Peyer's patch (tissue), 4 donors: Measurements from ENCODE around the gene CPSF4. TPM values are rescaled to one million over a fixed set of nuclear protein-coding genes. Genes with fewer than 3 reads are reported as not detected.

Source experiments
- DNase-seq, 3 donors: peaks; one replicate each; pipeline ENCODE4 v3.0.0-alpha.2; 2017 to 2019
- H3K27ac ChIP-seq, 4 donors: fragments of 200-600 bp; sonication (generic); one replicate each; pipeline ENCODE4 v1.5.1; 2016 to 2019
- H3K27me3 ChIP-seq, 2 donors: fragments of 200-600 bp; sonication (generic); one replicate each; pipeline ENCODE4 v1.5.1; 2019
- H3K36me3 ChIP-seq, 3 donors: fragments of 200-600 bp; sonication (generic); one replicate each; pipeline ENCODE4 v1.5.1; 2016 to 2019
- H3K4me1 ChIP-seq, 4 donors: fragments of 200-600 bp; sonication (generic); one replicate each; pipeline ENCODE4 v1.5.1; 2016 to 2019
- H3K4me3 ChIP-seq, 4 donors: fragments of 200-600 bp; sonication (generic); 1 replicate in 3 of 4; 2 replicates in 1 of 4; pipeline ENCODE4 v1.5.1; 2016 to 2019; ENCODE audit warnings: mild to moderate bottlenecking in 1 of 4
- H3K9me3 ChIP-seq, 4 donors: fragments of 200-600 bp; sonication (generic); one replicate each; pipeline ENCODE4 v1.5.1; 2016 to 2019; ENCODE audit warnings: mild to moderate bottlenecking in 1 of 4
- POLR2A ChIP-seq, 2 donors: fragments of 450-650 bp; IDR thresholded peaks; one replicate each; pipeline ENCODE4 v1.5.1; 2017; ENCODE audit warnings: antibody characterized with exemption in 2 of 2, mild to moderate bottlenecking in 2 of 2, moderate library complexity in 2 of 2
- total RNA-seq, 4 donors: library from RNA; depleted of rRNA; stranded (reverse); fragments of >200 nt; gene quantifications; one replicate each; pipeline ENCODE4 v1.1.0, GENCODE V29; 2016
- TF ChIP-seq, protein P1 (sequence below), 6 experiments: fragments of 450-650 bp in 4 of 6; fragments of 200-600 bp in 2 of 6; sonication (generic) in 1 of 6; IDR thresholded peaks; one replicate each; pipeline ENCODE4 v1.5.1; 2017 to 2019; ENCODE audit warnings: antibody characterized with exemption in 6 of 6, mild to moderate bottlenecking in 3 of 6, moderate library complexity in 1 of 6

CPSF4 gene
- total RNA-seq, 4 donors from 2014 or later: 21.4 to 42.2 (median 35.5) TPM

DNA sequence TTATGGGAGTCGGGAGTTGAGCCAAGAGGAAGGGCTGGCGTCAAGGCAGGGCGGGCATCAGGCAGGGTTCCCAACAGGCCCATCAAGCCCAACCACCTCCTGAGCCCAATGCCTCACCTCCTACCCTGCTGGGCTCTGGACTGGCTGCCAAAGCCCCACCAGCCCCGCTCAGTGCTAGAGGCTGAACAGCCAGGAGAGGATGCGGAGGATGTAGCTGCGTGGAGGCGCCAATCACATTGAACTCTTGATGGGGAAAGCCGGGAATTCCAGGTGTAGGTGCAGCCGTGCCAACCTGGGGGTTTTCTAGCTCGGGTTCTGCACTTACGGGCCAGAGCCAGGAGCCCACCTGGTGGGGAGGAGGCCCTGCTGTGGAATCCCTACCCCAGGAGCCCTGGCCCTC is 14.4 kb downstream of the CPSF4 start:
- Histone ChIP-seq H3K27ac (no peak overlapping the region), H3K9me3 (no peaks in the 10 kb centered on the region), H3K27me3 (no peaks in the 10 kb centered on the region), H3K4me1 (no peaks in the 10 kb centered on the region), H3K36me3 (peaks cover 0 to 91% (median 0%) of the 10 kb centered on the region in 3 donors), H3K4me3 (no peak overlapping the region)
- TF ChIP-seq, protein P1, sequence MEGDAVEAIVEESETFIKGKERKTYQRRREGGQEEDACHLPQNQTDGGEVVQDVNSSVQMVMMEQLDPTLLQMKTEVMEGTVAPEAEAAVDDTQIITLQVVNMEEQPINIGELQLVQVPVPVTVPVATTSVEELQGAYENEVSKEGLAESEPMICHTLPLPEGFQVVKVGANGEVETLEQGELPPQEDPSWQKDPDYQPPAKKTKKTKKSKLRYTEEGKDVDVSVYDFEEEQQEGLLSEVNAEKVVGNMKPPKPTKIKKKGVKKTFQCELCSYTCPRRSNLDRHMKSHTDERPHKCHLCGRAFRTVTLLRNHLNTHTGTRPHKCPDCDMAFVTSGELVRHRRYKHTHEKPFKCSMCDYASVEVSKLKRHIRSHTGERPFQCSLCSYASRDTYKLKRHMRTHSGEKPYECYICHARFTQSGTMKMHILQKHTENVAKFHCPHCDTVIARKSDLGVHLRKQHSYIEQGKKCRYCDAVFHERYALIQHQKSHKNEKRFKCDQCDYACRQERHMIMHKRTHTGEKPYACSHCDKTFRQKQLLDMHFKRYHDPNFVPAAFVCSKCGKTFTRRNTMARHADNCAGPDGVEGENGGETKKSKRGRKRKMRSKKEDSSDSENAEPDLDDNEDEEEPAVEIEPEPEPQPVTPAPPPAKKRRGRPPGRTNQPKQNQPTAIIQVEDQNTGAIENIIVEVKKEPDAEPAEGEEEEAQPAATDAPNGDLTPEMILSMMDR (IDR thresholded peaks at IDR 0.05): no peak
- TF ChIP-seq POLR2A (IDR thresholded peaks at IDR 0.05): no peak
- no peak for DNase-seq

DNA sequence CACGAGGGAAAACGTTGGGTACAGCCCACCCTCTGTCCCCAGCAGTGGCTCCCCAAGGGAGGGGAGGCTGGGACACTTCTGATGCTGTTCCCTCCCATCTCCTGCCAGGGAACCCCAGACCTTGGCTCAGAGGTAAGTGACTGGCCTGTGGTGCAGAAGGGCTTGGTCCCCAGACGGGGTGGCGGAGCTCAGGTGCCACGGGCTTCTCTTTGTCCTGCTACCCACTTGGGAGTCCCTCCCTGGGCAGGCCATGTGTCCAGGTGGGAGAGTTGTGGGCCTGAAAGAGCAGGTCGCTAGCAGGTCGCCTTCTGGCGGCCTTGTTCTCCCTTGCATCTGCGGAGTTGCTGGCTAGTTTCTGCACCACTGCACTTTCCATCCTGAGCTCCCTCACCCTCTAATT is 17.1 kb downstream of the CPSF4 start:
- peaks cover 0 to 83% (median 0%) of the 10 kb centered on the region in 3 donors for H3K36me3 ChIP-seq

DNA sequence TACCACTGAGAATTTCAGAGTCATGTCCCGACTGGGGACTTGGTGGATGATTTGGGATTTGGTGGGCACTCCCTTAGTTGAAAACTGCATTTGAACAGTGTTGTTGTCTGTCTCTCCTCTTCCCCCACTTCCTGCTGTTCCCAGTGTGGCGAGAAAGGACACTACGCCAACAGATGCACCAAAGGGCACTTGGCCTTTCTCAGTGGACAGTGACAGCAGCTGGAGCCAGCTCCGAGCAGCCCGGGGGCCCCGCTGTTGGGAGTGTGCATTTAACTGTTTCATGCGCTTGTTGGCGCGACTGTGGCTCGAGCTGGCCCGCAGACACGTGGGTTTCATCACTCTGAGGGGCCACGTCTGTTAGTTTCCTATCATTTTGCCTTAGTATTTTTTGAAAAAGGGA is 17.5 kb downstream of the CPSF4 start:
- H3K27ac ChIP-seq: no peak overlapping the region
- TF ChIP-seq, protein P1 (IDR thresholded peaks at IDR 0.05): no peak
- TF ChIP-seq POLR2A (IDR thresholded peaks at IDR 0.05): no peak
- no peaks in the 10 kb centered on the region for H3K27me3 ChIP-seq
- no peaks in the 10 kb centered on the region for H3K4me1 ChIP-seq
- no peak overlapping the region for H3K4me3 ChIP-seq
- H3K36me3 ChIP-seq: peaks cover 0 to 79% (median 0%) of the 10 kb centered on the region in 3 donors
- no peaks in the 10 kb centered on the region for H3K9me3 ChIP-seq
- DNase-seq: no peak

More for the DNA sequence above, 17.1 kb downstream of the CPSF4 start:
- no peaks in the 10 kb centered on the region for H3K9me3 ChIP-seq
- no peaks in the 10 kb centered on the region for H3K4me1 ChIP-seq
- TF ChIP-seq POLR2A (IDR thresholded peaks at IDR 0.05): no peak
- TF ChIP-seq, protein P1 (IDR thresholded peaks at IDR 0.05): no peak
- no peak for DNase-seq
- H3K27ac ChIP-seq: no peak overlapping the region
- no peak overlapping the region for H3K4me3 ChIP-seq
- H3K27me3 ChIP-seq: no peaks in the 10 kb centered on the region

DNA sequence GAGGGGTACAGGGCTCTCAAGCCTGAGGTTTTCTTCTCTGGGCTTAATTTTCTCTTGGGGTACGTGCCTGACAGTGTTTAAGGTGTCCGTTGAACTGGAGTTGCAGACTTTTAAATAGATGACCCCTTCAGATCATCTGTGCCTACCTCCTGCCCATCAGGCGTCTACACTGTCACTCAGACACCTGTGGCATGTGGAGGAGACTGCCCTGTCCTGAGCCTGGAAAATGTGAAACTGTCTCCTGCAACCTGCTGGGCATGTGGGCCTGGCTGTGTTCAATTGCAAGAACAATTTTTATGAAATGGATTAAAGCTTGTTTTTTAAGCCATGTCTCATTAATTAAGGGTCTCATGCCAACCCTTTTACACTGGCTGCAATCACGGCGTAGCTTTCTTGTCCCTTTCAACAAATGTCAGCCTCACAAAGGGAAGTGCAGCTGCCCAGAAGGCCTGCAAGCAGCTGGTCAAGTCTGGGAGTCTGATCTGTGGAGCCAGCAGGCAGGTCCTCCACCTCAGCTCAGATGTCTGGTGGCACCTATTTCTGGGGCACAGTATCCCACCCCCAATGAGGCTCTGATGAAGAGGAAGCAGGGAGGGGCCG is 18.4 kb downstream of the CPSF4 start:
- no peaks in the 10 kb centered on the region for H3K9me3 ChIP-seq
- no peak for DNase-seq
- TF ChIP-seq POLR2A (IDR thresholded peaks at IDR 0.05): no peak
- TF ChIP-seq, protein P1 (IDR thresholded peaks at IDR 0.05): no peak
- H3K4me3 ChIP-seq: no peak overlapping the region
- no peaks in the 10 kb centered on the region for H3K4me1 ChIP-seq
- H3K36me3 ChIP-seq: peaks cover 0 to 70% (median 0%) of the 10 kb centered on the region in 3 donors
- H3K27ac ChIP-seq: no peak overlapping the region
- H3K27me3 ChIP-seq: no peaks in the 10 kb centered on the region

DNA sequence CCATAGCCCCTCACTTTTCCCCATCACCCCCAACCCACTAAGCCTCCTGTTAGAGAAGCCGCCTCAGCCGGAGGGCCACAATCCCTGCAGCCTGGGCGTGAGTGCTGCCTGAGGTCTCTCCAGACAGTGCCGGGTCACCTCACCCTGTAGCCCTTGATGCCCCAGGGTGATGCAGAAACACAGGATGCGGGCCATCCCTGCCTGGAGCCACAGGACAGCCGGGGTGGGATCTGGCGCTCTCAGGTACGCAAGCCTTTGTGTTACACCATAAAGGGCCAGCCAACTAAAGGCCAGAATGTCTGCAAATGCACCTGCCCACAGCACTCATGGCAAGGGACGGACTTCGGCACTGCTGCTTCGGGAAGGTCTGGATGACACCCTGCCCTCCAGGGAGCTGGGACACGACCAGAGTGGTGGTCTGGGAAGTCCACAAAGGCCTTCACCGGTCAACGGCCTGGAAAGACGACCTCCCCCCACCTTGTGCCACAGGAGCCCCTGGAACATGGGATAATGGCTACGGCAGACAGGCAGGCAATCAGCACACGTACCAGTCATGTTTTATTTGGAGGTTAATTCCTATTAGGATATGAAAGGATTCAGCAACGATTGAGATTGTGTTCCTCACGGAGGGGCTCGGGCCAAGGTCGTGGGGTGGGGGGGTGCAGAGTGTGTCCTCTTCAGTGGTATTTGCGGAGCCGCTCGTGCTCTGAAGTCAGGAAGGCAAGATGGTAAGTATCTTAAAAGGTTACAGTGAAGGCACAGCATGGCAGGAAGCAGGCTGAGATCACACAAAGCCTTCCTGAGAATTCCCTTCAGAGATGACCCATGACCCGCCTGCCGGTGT is 19.1 kb downstream of the CPSF4 start:
- Histone ChIP-seq H3K27ac (no peak overlapping the region), H3K4me3 (no peak overlapping the region), H3K36me3 (peaks cover 0 to 69% (median 0%) of the 10 kb centered on the region in 3 donors), H3K9me3 (no peaks in the 10 kb centered on the region), H3K4me1 (peaks cover 0 to 4% (median 0%) of the 10 kb centered on the region in 4 donors), H3K27me3 (no peaks in the 10 kb centered on the region)
- no peak for DNase-seq
- TF ChIP-seq POLR2A (IDR thresholded peaks at IDR 0.05): no peak
- TF ChIP-seq, protein P1 (IDR thresholded peaks at IDR 0.05): no peak
